ENCODE data around the gene NAA38.
"Not testable (repeated sequence)": the region's sequence is repeated elsewhere in the genome, so short reads cannot be mapped to it uniquely, and the experiment has no call there.

Gene NAA38

DNA sequence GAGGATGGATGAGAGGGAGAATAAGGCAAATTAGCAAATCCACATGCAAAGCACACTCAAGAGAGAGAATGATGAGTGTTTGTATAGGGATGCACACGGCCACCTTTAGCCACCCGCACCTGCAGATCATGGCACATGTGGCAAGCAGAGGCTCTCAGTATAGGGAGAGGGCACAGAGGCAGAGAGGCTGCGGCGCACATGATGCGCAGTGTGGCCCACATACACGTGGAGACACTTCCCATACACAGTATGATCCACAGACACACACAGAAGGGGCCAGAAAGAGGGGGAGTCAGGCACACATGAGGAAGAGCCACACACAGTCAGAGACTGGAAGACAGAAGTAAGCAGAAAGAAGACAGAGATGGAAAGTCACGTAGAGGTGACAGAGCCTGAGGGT is 24.7 kb upstream of the NAA38 start:
- DNase-seq (ENCODE audit: low read depth in 2 of 3, low spot score in 1 of 3), result no peak

DNA sequence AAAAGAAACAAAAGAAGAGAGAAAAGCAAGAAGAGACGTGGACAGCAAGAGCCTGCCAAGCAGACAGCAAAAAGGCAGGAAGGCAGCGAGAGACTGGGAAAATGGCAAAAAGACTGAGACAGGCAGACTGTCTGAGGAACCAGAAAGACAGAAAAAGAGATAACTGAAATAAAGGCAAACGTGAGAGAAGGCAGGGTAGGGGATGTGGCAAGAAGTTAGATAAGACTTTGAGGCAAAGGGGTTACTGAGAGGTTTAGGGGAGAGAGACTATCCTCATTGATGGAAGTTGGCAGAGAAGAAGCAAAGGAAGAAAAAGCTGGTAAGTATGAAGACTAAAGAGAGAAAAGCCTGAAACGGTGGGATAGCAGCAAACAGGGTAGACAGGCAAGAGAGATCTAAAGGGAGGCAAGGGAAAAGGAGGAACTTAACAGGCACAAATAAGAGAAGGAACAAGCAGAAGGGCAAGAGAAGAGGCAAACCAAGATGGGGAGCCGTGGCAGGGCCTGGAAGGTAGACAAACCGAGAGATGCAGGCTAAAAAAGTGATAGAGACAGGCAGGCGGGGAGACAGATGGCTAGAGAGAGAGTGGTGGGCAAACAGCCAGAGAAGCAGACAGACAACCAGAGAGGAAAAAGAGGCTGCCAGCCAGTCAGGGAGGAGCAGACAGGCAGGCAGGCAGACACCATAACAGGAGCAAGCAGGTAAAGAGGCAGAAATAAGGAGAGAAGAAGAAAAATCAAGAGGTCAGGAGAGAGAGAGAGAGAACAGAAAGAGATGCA is 24.1 kb upstream of the NAA38 start:
- DNase-seq (ENCODE audit: low read depth in 2 of 3, low spot score in 1 of 3), result no peak

DNA sequence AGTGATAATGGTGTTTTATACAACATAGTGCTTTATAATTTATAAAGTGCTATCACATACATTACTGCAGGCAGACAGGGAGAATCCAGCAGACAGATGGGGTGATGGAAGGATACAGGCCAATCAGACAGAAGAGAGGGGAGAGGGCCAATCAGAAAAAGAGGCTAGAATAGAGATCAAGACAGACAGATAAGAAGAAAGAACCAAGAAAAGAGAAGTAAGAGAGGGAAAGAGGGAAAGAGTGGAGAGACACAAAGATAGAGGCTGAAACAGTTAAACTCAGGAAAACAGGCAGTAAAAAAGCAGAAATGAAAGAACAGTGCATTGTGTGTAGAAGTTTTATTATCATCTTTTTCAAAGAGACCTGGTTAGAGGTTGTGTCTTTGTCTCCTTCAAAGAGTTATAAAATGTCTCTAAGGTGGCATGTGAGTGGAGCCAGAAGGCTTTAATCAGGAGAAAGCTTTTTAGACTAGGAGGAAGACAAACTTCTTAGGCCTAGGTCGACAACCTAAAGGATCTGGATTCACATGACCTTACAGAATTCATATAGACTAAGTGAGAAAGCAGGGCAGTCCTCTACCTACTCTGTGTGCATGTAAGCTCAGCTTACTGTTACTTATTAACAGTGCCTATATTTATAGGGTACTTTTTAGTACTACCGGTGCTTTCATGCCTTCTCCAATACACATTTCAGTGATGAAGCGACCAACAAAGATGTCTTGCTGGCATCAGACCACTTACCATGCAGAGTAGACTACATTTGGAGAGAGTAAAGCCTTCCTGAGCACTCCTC is 22.9 kb upstream of the NAA38 start:
- DNase-seq (ENCODE audit: low read depth in 2 of 3, low spot score in 1 of 3), result no peak

DNA sequence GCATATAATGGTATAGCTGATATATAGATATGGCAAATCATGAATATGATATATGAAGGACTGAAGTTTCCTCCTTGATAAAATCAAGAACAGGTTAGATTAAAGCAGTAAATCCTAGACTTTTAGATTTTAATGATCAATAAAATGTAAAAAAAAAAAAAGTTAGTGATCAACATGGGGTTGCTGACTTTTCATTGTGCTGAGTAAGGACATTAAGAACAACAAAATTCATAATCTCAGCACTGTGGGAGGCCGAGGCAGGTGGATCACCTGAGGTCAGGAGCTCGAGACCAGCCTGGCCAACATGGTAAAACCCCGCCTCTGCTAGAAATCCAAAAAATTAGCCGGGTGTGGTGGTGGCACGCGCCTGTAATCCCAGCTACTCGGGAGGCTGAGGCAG is 20.9 kb upstream of the NAA38 start:
- no peak for DNase-seq (ENCODE audit: low read depth in 2 of 3, low spot score in 1 of 3)

DNA sequence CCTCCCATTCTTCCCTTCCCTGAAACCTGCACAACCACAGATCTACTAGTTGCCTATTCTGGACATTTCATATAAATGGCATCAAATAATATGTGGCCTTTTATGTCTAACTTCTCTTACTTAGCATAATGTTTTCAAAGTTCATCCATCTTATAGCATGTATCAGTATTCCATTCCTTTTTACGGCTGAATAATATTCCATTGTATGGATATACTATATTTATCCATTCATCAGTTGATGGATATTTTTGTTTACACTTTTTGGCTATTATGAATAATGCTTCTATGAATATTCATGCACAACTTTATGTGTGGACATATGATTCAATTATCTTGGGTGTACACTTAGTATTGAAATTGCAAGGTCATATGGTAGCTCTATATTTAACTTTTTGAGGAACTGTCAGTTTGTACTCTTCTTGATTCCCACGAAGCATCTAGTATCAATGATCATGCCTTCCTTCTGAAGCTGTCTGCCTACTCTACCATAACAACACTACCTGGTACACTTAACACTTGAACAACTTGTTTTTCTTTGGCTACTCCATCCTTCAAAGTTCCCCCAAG is 18.5 kb upstream of the NAA38 start:
- DNase-seq (ENCODE audit: low read depth in 2 of 3, low spot score in 1 of 3), result no peak

DNA sequence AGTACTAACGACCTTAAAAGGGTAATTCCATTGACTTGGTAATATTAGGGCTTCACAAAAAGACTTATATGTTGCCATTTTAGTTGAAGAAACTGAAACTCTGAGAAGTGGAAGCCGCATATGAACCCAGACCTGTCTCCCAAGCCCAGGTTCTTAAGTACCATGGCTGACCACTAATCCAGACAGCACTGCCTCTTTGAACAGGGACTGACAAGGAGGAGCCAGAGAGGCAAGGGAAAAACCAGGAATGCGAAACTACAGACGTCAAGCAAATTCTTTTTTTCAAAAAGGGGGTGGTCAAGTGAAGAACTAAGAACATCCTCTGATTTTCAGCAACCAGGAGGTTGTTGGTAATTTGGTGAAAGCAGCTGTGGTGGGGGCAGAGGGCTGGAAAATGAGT is 15.7 kb upstream of the NAA38 start:
- DNase-seq (ENCODE audit: low read depth in 2 of 3, low spot score in 1 of 3), result no peak

DNA sequence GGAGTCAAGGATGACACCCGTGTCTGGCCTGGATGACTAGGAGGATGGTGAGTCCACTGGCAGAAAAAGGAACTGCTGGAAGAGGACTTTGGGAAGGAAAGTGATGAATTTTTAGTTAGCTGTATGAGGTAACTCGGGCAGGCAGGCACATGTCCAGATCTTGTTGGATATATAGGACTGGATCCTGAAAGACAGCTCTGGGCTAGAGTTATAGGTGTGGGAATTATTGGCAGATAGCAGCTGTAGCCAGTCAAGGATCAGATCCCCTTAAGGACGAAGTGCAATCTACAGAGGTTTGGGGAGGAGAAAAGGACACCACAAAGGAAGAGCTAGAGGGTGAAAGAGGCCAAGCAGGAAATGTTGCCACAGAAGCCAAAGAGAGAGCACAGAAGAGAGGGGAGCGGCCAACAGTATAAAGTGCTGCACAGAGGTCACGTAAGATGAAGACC is 10.5 kb upstream of the NAA38 start:
- DNase-seq (ENCODE audit: low read depth in 2 of 3, low spot score in 1 of 3), result no peak

DNA sequence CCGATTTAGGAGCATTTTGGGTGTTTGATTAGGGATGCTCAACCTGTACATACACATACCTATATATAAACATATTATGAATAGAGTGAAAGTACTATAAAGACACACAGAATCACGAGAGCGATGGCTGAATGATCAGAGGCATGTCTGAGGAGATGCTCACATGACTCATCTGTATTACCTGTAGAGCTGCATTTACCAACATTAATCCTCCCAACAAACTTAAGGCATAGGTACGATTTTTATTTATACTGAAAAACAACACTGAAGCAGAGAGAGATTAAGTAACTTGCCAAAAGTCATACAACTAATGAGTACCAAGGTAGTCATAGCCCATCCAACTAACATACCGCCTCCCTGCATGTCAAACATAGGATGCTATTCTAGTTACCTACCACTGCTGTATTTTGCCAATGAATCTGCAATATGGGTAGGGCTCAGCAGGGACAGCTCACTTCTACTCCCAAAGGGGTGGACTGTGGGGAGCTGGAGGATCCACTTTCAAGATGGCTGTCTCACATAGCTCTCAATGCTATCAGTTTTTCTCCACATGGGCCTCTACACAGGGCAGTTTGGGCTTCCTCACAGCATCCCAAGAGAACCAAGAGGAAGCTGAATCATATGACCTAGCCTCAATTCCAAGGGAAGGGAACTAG is 7.8 kb upstream of the NAA38 start:
- no peak for DNase-seq (ENCODE audit: low read depth in 2 of 3, low spot score in 1 of 3)

DNA sequence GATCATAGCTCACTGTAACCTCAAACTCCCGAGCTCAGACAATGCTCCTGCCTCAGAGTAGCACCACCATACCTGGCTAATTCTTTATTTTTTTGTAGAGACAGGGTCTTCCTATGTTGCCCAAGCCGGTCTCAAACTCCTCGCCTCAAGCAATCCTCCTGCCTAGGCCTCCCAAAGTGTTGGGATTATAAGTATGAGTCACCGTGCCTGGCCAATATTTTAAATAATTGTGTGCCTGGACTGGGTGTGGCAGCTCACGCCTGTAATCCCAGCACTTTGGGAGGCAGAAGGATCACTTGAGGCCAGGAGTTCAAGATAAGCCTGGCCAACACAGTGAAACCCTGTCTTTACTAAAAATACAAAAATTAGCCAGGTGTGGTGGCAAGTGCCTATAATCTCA is 7.0 kb upstream of the NAA38 start:
- not testable (repeated sequence) for DNase-seq (ENCODE audit: low read depth in 2 of 3, low spot score in 1 of 3)

DNA sequence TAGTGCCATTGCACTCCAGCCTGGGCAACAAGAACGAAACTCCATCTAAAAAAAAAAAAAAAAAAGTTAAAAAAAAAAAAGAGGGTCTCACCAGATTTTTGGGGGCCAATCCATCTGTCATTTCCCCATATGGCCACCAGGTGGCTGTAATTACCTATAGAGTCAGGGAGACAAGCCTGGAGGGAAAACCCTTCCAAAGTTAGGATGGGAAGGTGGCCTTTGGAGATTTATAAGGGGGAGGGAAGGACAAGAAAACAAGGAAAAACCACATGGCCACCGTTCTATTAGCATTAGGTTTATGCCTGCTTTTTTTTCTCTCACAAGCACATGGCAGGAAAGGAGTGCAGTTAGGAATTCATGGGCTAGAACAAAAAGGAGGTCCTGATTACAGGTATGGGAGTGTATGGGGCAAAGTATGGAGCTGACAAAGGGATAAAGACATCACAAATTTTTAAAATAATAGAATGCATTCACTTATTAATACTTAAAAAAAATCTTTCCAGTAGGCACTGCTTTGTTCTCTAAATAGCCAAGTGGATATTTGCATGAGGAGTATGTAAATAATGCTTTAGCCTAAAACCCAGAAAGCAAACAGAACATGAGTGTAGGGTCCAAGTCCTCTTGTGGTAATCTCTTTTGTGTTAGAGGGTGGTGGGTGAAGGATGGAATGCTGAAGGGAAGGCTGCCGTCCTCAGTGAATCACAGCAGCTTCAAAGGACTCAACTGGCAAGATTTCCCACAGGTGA is 5.5 kb upstream of the NAA38 start:
- DNase-seq (ENCODE audit: low read depth in 2 of 3, low spot score in 1 of 3), result no peak

DNA sequence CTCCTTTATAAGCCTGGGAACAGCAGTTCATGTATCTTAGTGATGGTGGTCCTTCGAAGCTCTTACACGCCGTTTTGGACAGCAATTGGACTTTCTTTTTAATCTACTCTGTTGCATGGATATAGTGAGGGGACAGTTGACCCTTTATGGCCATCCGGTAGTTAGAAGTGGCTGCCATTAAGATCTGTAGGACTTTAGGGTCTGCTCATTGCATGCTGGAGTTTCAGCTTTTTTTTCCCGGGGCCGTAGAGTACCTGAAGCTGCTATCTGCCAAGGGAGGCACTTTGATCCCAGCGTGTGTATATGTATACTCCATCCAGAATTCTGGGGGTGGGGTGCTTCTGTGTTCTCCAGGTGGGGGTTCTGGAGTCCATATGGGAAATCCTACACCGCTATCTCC is 1.7 kb upstream of the NAA38 start:
- DNase-seq (ENCODE audit: low read depth in 2 of 3, low spot score in 1 of 3), result no peak

DNA sequence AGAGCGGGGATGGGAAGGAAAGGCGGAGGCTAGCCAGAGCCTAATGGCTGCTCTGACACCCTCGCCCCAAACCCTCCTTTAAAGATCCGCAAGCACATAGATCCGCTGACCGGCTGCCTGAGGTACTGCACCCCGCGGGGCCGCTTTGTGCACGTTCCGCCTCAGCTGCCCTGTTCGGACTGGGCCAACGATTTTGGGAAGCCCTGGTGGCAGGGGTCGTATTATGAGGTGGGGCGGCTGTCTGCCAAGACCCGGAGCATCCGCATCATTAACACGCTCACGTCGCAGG is 1.1 kb upstream of the NAA38 start:
- no peak for DNase-seq (ENCODE audit: low read depth in 2 of 3, low spot score in 1 of 3)

DNA sequence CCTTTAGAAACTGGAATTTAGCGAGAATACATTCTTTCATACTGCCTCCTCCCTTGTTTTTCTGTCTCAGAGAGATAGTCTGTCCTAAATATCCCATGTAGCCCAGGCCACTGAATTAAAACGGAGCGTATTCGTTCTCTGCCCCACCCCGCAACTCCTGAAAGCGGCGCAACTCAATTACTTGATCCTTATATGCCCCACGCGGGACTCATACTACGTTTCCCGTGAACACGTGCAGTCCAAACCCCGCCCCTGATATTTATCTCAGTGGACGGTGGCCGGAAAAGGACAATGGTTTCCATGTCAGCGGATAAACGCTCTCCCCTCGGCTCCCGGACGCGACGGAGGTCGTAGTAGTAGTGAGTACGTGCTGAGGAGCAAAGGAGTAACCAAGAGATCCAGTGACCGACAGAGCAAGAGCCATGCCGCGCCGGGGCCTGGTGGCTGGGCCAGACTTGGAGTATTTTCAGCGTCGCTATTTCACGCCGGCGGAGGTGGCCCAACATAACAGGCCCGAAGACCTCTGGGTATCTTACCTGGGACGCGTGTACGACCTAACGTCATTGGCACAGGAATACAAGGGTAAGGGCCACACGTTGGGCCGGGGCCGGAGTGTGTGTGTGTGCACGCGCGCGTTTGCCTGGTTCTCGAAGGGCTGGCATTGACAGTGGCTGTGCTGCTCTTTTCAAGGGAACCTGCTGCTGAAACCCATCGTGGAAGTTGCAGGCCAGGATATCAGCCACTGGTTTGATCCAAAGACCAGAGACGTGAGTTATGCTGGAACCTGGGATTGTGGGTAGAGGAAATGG is 558 bp upstream of the NAA38 start, which contains the start of gene CYB5D1:
TSS of gene CYB5D1 (plus strand) at position 291 of the 809 bp plus-strand sequence. CDS start at position 423, 132 bp downstream.
- DNase-seq (ENCODE audit: low read depth in 2 of 3, low spot score in 1 of 3), result peak; percentile 81 to 90 (median 85)

DNA sequence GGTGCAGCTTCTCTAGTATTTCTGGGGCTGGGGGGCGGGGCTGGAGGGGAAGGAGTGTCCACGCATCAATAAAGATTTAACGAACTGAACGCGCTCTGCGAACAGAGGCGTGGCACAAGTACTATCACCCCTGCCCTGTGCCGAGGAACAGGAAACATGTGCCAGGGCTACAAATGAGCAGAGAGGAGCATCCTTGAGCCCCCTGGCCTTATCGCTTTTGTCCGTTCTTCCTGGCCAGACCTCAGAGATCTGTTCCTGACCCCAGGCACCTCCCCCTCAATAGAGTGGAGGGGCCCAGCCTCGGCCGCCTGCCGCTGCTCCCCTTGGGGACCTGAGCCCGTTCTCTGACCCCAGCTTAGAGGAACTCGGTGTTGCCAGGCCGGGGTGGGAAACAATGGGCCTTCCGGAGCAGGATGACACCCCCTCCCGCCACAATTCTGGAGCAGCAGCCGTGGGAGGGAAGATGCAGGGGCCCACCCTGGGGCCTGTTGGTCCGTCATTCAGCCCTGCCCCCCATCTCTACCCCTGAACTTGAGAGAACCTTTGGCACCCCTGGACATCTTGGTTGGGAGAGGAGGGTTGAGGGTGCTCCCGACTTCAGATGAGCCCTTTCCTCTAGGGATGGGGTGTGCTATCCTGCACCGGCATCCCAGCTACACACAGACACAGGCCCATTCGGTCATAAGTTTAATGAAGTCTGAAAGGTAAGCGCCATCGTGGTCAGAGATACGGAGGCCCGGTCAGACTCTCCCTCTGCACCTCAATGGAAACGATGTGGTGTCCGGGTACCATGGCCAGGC is 1.1 kb downstream of the NAA38 start:
- DNase-seq (ENCODE audit: low read depth in 2 of 3, low spot score in 1 of 3), result no peak

DNA sequence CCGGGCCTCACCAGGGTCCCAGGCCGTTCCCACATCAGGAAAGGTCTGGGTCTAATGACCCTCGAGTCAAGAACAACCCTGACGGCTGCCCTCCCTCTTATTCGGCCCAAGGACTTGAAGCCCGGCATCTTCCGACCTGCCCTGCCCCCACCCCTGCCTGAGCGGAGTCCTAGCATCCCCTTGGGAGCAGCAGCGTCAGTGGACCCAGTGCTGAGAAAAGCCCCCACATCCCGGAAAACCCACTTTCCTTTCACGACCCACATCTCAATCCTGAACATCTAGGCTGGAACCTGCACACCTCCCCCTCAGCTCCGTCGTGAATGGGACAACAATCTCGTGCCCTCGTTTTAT is 1.7 kb downstream of the NAA38 start:
- DNase-seq (ENCODE audit: low read depth in 2 of 3, low spot score in 1 of 3), result no peak

DNA sequence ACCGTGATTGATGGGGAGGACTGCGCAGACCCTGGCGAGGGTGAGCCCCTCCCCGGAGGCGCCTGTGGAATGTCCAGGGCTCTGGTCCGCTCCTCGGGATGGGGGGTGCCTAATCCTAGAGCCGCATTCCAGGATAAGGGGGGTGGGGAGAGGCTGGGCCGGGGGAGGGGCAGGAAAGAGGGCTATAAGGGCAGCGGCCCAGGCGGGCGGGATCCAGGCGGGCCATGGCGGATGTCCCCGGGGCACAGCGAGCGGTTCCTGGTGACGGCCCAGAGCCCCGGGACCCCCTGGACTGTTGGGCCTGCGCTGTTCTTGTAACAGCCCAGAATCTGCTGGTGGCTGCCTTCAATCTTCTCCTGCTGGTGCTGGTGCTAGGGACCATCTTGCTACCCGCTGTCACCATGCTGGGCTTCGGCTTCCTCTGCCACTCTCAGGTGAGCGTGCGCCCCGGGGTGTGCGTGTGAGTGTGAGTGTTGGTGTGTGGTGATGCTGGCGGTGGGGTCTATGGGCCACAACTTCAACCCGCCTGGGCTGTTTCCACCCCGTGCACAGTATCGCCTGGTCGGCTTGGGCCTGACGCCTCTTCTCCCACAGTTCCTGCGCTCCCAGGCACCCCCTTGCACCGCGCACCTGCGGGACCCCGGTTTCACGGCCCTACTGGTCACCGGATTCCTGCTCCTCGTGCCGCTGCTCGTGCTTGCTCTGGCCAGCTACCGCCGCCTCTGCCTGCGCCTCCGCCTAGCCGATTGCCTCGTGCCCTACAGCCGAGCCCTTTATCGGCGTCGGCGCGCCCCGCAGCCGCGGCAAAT is 2.3 kb downstream of the NAA38 start, which contains the start of gene TMEM88:
TSS of gene TMEM88 (plus strand) at position 216 of the 809 bp plus-strand sequence. CDS start at position 225, 9 bp downstream.
- no peak for DNase-seq (ENCODE audit: low read depth in 2 of 3, low spot score in 1 of 3)

DNA sequence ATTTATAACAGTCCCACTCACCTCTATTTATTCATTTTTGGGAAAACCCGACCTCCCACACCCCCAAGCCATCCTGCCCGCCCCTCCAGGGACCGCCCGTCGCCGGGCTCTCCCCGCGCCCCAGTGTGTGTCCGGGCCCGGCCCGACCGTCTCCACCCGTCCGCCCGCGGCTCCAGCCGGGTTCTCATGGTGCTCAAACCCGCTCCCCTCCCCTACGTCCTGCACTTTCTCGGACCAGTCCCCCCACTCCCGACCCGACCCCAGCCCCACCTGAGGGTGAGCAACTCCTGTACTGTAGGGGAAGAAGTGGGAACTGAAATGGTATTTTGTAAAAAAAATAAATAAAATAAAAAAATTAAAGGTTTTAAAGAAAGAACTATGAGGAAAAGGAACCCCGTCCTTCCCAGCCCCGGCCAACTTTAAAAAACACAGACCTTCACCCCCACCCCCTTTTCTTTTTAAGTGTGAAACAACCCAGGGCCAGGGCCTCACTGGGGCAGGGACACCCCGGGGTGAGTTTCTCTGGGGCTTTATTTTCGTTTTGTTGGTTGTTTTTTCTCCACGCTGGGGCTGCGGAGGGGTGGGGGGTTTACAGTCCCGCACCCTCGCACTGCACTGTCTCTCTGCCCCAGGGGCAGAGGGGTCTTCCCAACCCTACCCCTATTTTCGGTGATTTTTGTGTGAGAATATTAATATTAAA is 3.1 kb downstream of the NAA38 start:
- no peak for DNase-seq (ENCODE audit: low read depth in 2 of 3, low spot score in 1 of 3)

DNA sequence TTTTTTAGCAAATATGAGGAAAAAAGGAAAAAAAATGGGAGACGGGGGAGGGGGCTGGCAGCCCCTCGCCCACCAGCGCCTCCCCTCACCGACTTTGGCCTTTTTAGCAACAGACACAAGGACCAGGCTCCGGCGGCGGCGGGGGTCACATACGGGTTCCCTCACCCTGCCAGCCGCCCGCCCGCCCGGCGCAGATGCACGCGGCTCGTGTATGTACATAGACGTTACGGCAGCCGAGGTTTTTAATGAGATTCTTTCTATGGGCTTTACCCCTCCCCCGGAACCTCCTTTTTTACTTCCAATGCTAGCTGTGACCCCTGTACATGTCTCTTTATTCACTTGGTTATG is 3.7 kb downstream of the NAA38 start:
- no peak for DNase-seq (ENCODE audit: low read depth in 2 of 3, low spot score in 1 of 3)

All from stimulated activated CD4-positive, alpha-beta T cell treated with anti-CD3 and anti-CD28 coated beads, Interleukin-12 subunit alpha, Interleukin-12 subunit beta, amount 100 ng/mL, for 48 hours (primary cell).